CD4-positive, alpha-beta T cell treated with Interleukin-15 for 4 hours (primary cell): ENCODE measurements around the gene NCR1.
"Not testable (repeated sequence)": the region's sequence is repeated elsewhere in the genome, so short reads cannot be mapped to it uniquely, and the experiment has no call there.

Source experiments
- DNase-seq: peaks from one replicate; pipeline ENCODE4 v3.0.0-alpha.2; 2020; ENCODE audit warnings: low spot score

NCR1 gene

DNA sequence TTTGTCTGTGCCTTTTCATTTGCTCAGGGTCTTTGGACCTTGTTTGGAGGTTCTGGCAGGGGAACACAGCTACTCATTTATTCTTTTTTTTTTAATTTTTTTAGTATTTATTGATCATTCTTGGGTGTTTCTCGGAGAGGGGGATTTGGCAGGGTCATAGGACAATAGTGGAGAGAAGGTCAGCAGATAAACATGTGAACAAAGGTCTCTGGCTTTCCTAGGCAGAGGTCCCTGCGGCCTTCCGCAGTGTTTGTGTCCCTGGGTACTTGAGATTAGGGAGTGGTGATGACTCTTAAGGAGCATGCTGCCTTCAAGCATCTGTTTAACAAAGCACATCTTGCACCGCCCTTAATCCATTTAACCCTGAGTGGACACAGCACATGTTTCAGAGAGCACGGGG is 2.0 kb downstream of the NCR1 start:
- DNase-seq, result not testable (repeated sequence)

DNA sequence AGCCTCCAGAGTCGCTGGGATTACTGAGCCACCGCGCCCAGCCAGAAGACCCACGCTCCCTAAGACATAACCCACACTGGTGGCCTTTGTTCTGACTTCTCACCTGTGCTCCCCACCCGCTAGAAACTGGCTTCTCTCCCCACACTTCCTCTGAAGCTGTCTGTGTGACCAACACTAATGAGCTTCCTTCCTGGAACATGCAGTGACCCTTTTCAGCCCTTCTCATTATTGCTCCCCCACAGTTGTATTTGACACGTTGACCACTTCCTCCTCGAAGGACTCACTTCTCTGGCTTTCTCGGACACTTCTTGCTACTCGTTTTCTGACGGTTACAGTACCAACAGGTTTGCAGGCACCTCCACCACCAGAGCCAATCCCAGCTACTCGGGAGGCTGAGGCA is 10.9 kb downstream of the NCR1 start:
- no peak for DNase-seq

- DNase-seq, result no peak
Observed at GRCh38 chr19:54918499-54918898, 12.6 kb downstream of the NCR1 start.

GRCh38 chr19:54919646-54920563 is 14.0 kb downstream of the NCR1 start:
- DNase-seq, result not testable (repeated sequence)

- DNase-seq, result no peak
Observed at GRCh38 chr19:54921082-54921481, 15.1 kb downstream of the NCR1 start.

DNA sequence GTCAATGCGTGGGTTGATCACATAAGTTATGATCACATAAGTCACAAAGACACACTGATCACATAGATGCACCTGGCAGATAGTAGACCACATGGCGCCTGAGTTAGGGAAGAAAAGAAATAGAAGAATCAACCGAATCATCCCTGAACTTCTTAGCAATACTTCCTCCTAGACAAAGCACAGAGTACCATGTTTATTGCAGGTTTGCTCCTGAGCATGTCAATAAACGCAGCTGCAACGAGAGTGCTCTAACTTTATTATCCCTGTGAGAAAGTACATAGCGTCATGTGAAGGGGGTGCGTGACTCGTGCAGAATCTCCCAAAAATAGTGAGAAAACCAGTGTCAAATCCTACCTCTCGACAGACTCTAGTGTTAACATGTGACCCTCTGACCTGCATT is 17.3 kb downstream of the NCR1 start:
- DNase-seq, result no peak

GRCh38 chr19:54928299-54928698 is 22.4 kb downstream of the NCR1 start:
- no peak for DNase-seq

- DNase-seq, result no peak
Observed at GRCh38 chr19:54937926-54938325, 32.0 kb downstream of the NCR1 start.

GRCh38 chr19:54938906-54939305 is 33.0 kb downstream of the NCR1 start:
- DNase-seq, result no peak

GRCh38 chr19:54939538-54939937 is 33.6 kb downstream of the NCR1 start:
- not testable (repeated sequence) for DNase-seq

- DNase-seq, result not testable (repeated sequence)
Observed at GRCh38 chr19:54943772-54944361, 37.9 kb downstream of the NCR1 start.

- DNase-seq, result no peak
Observed at GRCh38 chr19:54947381-54947780, 41.4 kb downstream of the NCR1 start, which contains the start of gene NLRP7. TSS of gene NLRP7 (minus strand) at chr19:54947530.

- no peak for DNase-seq
Observed at GRCh38 chr19:54949412-54949811, 43.5 kb downstream of the NCR1 start.

DNA sequence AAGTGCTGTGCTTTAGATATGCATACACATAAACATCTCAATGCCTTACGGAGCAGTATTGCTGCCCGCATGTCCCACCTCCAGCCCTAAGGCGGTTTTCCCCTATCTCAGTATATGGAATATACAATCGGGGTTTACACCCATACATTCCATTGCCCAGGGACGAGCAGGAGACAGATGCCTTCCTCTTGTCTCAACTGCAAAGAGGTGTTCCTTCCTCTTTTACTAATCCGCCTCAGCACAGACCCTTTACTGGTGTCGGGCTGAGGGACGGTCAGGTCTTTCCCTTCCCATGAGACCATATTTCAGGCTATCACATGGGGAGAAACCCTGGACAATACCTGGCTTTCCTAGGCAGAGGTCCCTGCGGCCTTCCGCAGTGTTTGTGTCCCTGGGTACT is 44.6 kb downstream of the NCR1 start:
- not testable (repeated sequence) for DNase-seq

- DNase-seq, result no peak
Observed at GRCh38 chr19:54952591-54953344, 46.8 kb downstream of the NCR1 start.

GRCh38 chr19:54953345-54953713 is 47.4 kb downstream of the NCR1 start:
- DNase-seq, result not testable (repeated sequence)

DNA sequence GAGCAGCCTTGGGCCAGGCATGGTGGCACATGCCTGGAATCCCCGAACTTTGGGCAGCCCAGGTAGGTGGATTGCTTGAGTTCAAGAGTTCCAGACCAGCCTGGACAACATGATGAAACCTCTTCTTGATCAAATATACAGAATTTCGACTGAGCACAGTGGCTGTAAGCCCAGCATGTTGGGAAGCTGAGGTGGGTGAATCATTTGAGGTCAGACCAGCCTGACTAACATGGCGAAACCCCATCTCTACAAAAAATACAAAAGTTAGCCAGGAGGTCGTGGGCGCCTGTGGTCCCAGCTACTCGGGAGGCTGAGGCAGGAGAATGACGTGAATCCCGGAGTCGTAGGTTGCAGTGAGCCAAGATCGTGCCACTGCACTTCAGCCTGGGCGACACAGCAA is 49.4 kb downstream of the NCR1 start:
- no peak for DNase-seq

DNA sequence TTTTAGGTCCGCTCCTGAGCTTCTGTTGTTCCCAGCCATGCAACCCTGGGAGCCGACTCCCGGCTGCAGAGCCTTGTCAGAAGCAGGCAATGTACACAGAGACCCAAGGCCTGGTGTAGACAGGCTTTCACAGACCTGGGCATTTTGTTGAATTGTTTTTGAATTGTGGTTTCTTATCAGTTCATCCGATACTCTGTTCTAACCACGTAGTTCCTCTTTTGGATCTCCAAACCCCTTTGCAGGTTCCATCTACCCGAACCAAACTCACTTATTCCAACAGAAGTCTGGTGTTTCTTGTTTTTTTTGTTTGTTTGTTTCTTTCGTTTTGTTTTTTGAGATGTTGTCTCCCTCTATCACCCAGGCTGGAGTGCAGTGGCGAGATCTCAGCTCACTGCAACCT is 53.9 kb downstream of the NCR1 start:
- no peak for DNase-seq
